Tibial nerve (tissue), 4 donors: ENCODE data around the gene P2RY1.

Experiments
- CTCF ChIP-seq, 5 experiments: fragments of 200-600 bp in 3 of 5; fragments of 450-650 bp in 2 of 5; sonication (generic) in 3 of 5; IDR thresholded peaks; one replicate each; pipeline ENCODE4 v1.5.1; 2016 to 2019; ENCODE audit warnings: antibody characterized with exemption in 5 of 5, mild to moderate bottlenecking in 3 of 5, moderate library complexity in 2 of 5
- EP300 ChIP-seq, 2 donors: sonication (generic); formaldehyde crosslinking; IDR thresholded peaks; one replicate each; pipeline ENCODE4 v1.6.1; 2017; ENCODE audit warnings: antibody characterized with exemption in 2 of 2, mild to moderate bottlenecking in 1 of 2
- POLR2A ChIP-seq, 2 donors: fragments of 450-650 bp; IDR thresholded peaks; one replicate each; pipeline ENCODE4 v1.6.1; 2017; ENCODE audit warnings: antibody characterized with exemption in 2 of 2, mild to moderate bottlenecking in 2 of 2, moderate library complexity in 2 of 2

DNA sequence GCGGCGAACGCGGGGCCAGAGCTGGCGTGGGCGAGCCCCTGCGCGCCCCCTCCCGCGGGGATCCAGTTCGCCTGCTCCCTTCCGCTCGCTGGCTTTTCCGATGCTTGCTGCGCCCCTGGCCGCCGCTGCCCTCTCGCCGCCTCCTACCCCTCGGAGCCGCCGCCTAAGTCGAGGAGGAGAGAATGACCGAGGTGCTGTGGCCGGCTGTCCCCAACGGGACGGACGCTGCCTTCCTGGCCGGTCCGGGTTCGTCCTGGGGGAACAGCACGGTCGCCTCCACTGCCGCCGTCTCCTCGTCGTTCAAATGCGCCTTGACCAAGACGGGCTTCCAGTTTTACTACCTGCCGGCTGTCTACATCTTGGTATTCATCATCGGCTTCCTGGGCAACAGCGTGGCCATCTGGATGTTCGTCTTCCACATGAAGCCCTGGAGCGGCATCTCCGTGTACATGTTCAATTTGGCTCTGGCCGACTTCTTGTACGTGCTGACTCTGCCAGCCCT lies 721 bp downstream of the P2RY1 start:
- TF ChIP-seq CTCF (IDR thresholded peaks at IDR 0.05) (no peak), POLR2A (IDR thresholded peaks at IDR 0.05) (no peak), EP300 (IDR thresholded peaks at IDR 0.05) (no peak)
